GM18498 (cell line): Measurements from ENCODE around the gene ILK.
A peak's percentile ranks its signal among the peaks of the same experiment; 100 is the strongest.

Experiments used
- ATAC-seq: cut with Tn5 transposase; IDR thresholded peaks from one replicate; pipeline ENCODE4 v1.9.1; 2021; ENCODE audit warnings: mild to moderate bottlenecking, moderate library complexity; ENCODE audit not compliant: unreplicated experiment

The ILK gene

GRCh38 chr11:6603287-6604080 lies at the start of gene ILK, which contains the start of gene RRP8:
Gene ILK (plus strand): TSS chr11:6603774. CDS start chr11:6604272, 498 bp downstream.
Gene RRP8 (minus strand): TSS chr11:6603616. CDS start chr11:6603502, 114 bp downstream.
- ATAC-seq, result peak; percentile 83

- ATAC-seq, result no peak
These were observed 48.5 kb upstream of the ILK start for GRCh38 chr11:6554828-6555706.

- no peak for ATAC-seq
These were observed 47.2 kb upstream of the ILK start for GRCh38 chr11:6556139-6556949.

- no peak for ATAC-seq
These were observed 46.5 kb upstream of the ILK start for GRCh38 chr11:6557063-6557462.

- no peak for ATAC-seq
These were observed 45.6 kb upstream of the ILK start for GRCh38 chr11:6557761-6558674.

- no peak for ATAC-seq
These were observed 44.2 kb upstream of the ILK start for GRCh38 chr11:6559369-6559768.

GRCh38 chr11:6561288-6561687 lies 42.3 kb upstream of the ILK start:
- no peak for ATAC-seq

- ATAC-seq, result no peak
These were observed 40.4 kb upstream of the ILK start for GRCh38 chr11:6563121-6563619.

- ATAC-seq, result no peak
These were observed 39.9 kb upstream of the ILK start for GRCh38 chr11:6563667-6564066.

GRCh38 chr11:6565325-6565724 lies 38.2 kb upstream of the ILK start:
- no peak for ATAC-seq

GRCh38 chr11:6565988-6566703 lies 37.4 kb upstream of the ILK start:
- ATAC-seq, result no peak

GRCh38 chr11:6566704-6567370 lies 36.7 kb upstream of the ILK start:
- no peak for ATAC-seq

GRCh38 chr11:6567371-6567745 lies 36.2 kb upstream of the ILK start:
- ATAC-seq, result no peak

- no peak for ATAC-seq
These were observed 35.2 kb upstream of the ILK start for GRCh38 chr11:6568191-6568918.

- no peak for ATAC-seq
These were observed 33.9 kb upstream of the ILK start for GRCh38 chr11:6569706-6570105.

- no peak for ATAC-seq
These were observed 32.7 kb upstream of the ILK start for GRCh38 chr11:6570691-6571427.

GRCh38 chr11:6571434-6572008 lies 32.1 kb upstream of the ILK start:
- ATAC-seq, result no peak
